ENCODE results near the gene CATSPERD.

GRCh38 chr19:5765220-5765619 lies 44.8 kb downstream of the CATSPERD start:
- TF ChIP-seq POLR2A (IDR thresholded peaks at IDR 0.05): no peak
- TF ChIP-seq CTCF (IDR thresholded peaks at IDR 0.05): no peak
